ENCODE measurements around the gene MYO19. TPM values are rescaled to one million over a fixed set of nuclear protein-coding genes. Genes with fewer than 3 reads are reported as not detected.
"Not testable (repeated sequence)": the region's sequence is repeated elsewhere in the genome, so short reads cannot be mapped to it uniquely, and the experiment has no call there.

MYO19 gene
- polyA plus RNA-seq, 3 donors, result 37.0 to 67.6 (median 67.1) TPM

GRCh38 chr17:36468903-36469635 lies 65.6 kb downstream of the MYO19 start:
- peak; percentile 10 for DNase-seq

GRCh38 chr17:36464765-36465088 lies 69.9 kb downstream of the MYO19 start:
- DNase-seq, result no peak

GRCh38 chr17:36463916-36464764 lies 70.5 kb downstream of the MYO19 start:
- DNase-seq, result peak; percentile 85

GRCh38 chr17:36461330-36462110 lies 73.1 kb downstream of the MYO19 start:
- DNase-seq, result no peak

- no peak for DNase-seq
These were observed 74.3 kb downstream of the MYO19 start for GRCh38 chr17:36460265-36460937.

- DNase-seq, result no peak
These were observed 75.1 kb downstream of the MYO19 start for GRCh38 chr17:36459601-36460000.

- no peak for DNase-seq
These were observed 75.6 kb downstream of the MYO19 start for GRCh38 chr17:36459045-36459444.

GRCh38 chr17:36457701-36458100 lies 77.0 kb downstream of the MYO19 start:
- DNase-seq, result not testable (repeated sequence)

- not testable (repeated sequence) for DNase-seq
These were observed 81.8 kb downstream of the MYO19 start for GRCh38 chr17:36452888-36453287.

- not testable (repeated sequence) for DNase-seq
These were observed 84.7 kb downstream of the MYO19 start for GRCh38 chr17:36449997-36450396.

Other genes starting within 250 kb of the MYO19 start
- gene TBC1D3G, start 211.0 kb downstream of the MYO19 start, polyA plus RNA-seq (ENCODE audit: insufficient read length in 3 of 3), result not detected
- gene TBC1D3H, start 146.4 kb downstream of the MYO19 start, polyA plus RNA-seq (ENCODE audit: insufficient read length in 3 of 3), result 1 to 10 TPM in 1 of 3 donors, not detected in 2; 9.8 TPM
- 10 to 100 TPM; 62.3 to 66.5 (median 64.3) TPM for gene ZNHIT3, start 48.2 kb downstream of the MYO19 start, polyA plus RNA-seq (ENCODE audit: insufficient read length in 3 of 3)
- 10 to 100 TPM in 2 of 3 donors, 1 to 10 TPM in 1; 9.1 to 13.7 (median 12.2) TPM for gene PIGW, start 119 bp upstream of the MYO19 start, polyA plus RNA-seq (ENCODE audit: insufficient read length in 3 of 3)
- gene GGNBP2, start 10.1 kb upstream of the MYO19 start, polyA plus RNA-seq (ENCODE audit: insufficient read length in 3 of 3), result 100 to 1,000 TPM in 1 of 3 donors, 10 to 100 TPM in 2; 75.5 to 101 (median 85.5) TPM
- gene DHRS11, start 57.0 kb upstream of the MYO19 start, polyA plus RNA-seq (ENCODE audit: insufficient read length in 3 of 3), result 10 to 100 TPM; 23.3 to 32.3 (median 26.8) TPM
- gene MRM1, start 66.7 kb upstream of the MYO19 start, polyA plus RNA-seq (ENCODE audit: insufficient read length in 3 of 3), result 1 to 10 TPM; 5.0 to 5.9 (median 5.8) TPM